SK-N-SH (cell line): ENCODE data around the gene RAE1. TPM values are rescaled to one million over a fixed set of nuclear protein-coding genes. Genes with fewer than 3 reads are reported as not detected.

Source experiments
- CTCF ChIA-PET: fragments of 300-600, 350-600 bp; formaldehyde crosslinking; extraction: SDS; loops from one replicate; lab custom pipeline; 2021; lab: Yijun Ruan, JAX
- POLR2A ChIA-PET: fragments of 350-600 bp; sonication (Branson Sonifier 250); formaldehyde crosslinking; extraction: SDS; loops from one replicate; lab custom pipeline; 2020; ENCODE audit warnings: antibody characterized with exemption, inconsistent platforms; lab: Yijun Ruan, JAX
- DNase-seq: peaks from one replicate; pipeline ENCODE4 v3.0.0; 2012
- H2AFZ ChIP-seq: fragments of 200-600 bp; sonication (generic); 2 replicates; pipeline ENCODE4 v1.8.1; 2016; ENCODE audit warnings: antibody characterized with exemption, mild to moderate bottlenecking, low read depth
- H3F3A ChIP-seq: fragments of 200-600 bp; sonication (generic); replicated peaks from 2 replicates; pipeline ENCODE3; 2016; ENCODE audit warnings: antibody characterized with exemption, mild to moderate bottlenecking; ENCODE audit not compliant: insufficient read depth
- H3K27ac ChIP-seq, 2 experiments: fragments of 200-500 bp in 1 of 2; fragments of 200-600 bp in 1 of 2; sonication (Bioruptor generic) in 1 of 2; sonication (generic), shearing (Covaris generic) in 1 of 2; 2 replicates each; pipeline versions ENCODE4 v1.5.1 to v1.6.1; 2014 to 2016; ENCODE audit warnings: low read depth in 2 of 2, inconsistent platforms in 1 of 2, low read length in 1 of 2, mild to moderate bottlenecking in 1 of 2, mixed read lengths in 1 of 2
- H3K27me3 ChIP-seq: fragments of 200-600 bp; sonication (generic), shearing (Covaris generic); 2 replicates; pipeline ENCODE4 v1.6.1; 2016; ENCODE audit warnings: mixed run types; ENCODE audit not compliant: insufficient read depth
- H3K36me3 ChIP-seq, 2 experiments: fragments of 200-500 bp in 1 of 2; fragments of 200-600 bp in 1 of 2; sonication (Bioruptor generic) in 1 of 2; sonication (generic) in 1 of 2; replicated peaks in 1 of 2; 2 replicates each; pipeline versions ENCODE3 to v1.5.1; 2014 to 2016; ENCODE audit warnings: low read length in 1 of 2, mild to moderate bottlenecking in 1 of 2; ENCODE audit not compliant: insufficient read depth in 2 of 2, control insufficient read depth in 1 of 2
- H3K4me1 ChIP-seq, 2 experiments: fragments of 200-500 bp in 1 of 2; fragments of 200-600 bp in 1 of 2; sonication (Bioruptor generic) in 1 of 2; sonication (generic), shearing (Covaris generic) in 1 of 2; 2 replicates each; pipeline versions ENCODE4 v1.5.1 to v1.6.1; 2014 to 2016; ENCODE audit warnings: low read depth in 1 of 2, low read length in 1 of 2, mixed run types in 1 of 2; ENCODE audit not compliant: insufficient read depth in 2 of 2, control insufficient read depth in 1 of 2
- H3K4me2 ChIP-seq: fragments of 200-600 bp; sonication (generic), shearing (Covaris generic); 2 replicates; pipeline ENCODE4 v1.6.1; 2017; ENCODE audit warnings: mixed run types
- H3K4me3 ChIP-seq, 2 experiments: fragments of 200-500 bp in 1 of 2; fragments of 200-600 bp in 1 of 2; sonication (Bioruptor generic) in 1 of 2; sonication (generic), shearing (Covaris generic) in 1 of 2; 2 replicates each; pipeline versions ENCODE4 v1.5.1 to v1.8.1; 2014 to 2016; ENCODE audit warnings: low read depth in 2 of 2, inconsistent platforms in 1 of 2, low read length in 1 of 2, mild to moderate bottlenecking in 1 of 2, mixed read lengths in 1 of 2, moderate library complexity in 1 of 2
- H3K79me2 ChIP-seq: fragments of 200-600 bp; sonication (generic); 2 replicates; pipeline ENCODE4 v1.8.1; 2017; ENCODE audit warnings: mild to moderate bottlenecking; ENCODE audit not compliant: insufficient read depth
- H3K9ac ChIP-seq: fragments of 200-600 bp; sonication (generic); 2 replicates; pipeline ENCODE4 v1.6.1; 2017; ENCODE audit warnings: mixed run types
- H3K9me2 ChIP-seq: fragments of 200-600 bp; sonication (generic); 2 replicates; pipeline ENCODE4 v1.6.1; 2017; ENCODE audit warnings: mixed run types
- H3K9me3 ChIP-seq: fragments of 200-600 bp; sonication (generic); 2 replicates; pipeline ENCODE4 v1.6.1; 2017; ENCODE audit warnings: mixed run types, mild to moderate bottlenecking, moderate library complexity
- H4K20me1 ChIP-seq: fragments of 200-600 bp; sonication (generic); 2 replicates; pipeline ENCODE4 v1.6.1; 2017; ENCODE audit warnings: mild to moderate bottlenecking, mixed run types; ENCODE audit not compliant: insufficient read depth
- CTCF ChIP-seq: fragments of 200-600 bp; sonication (generic); IDR thresholded peaks from 2 replicates; pipeline ENCODE4 v1.6.1; 2017; ENCODE audit warnings: antibody characterized with exemption, mild to moderate bottlenecking, moderate library complexity
- ELF1 ChIP-seq: IDR thresholded peaks from 2 replicates; pipeline ENCODE4 v1.4.0; 2012
- EP300 ChIP-seq, 2 experiments: IDR thresholded peaks; 2 replicates each; pipeline versions ENCODE4 v1.4.0 to v1.6.1; 2012; ENCODE audit warnings: borderline replicate concordance in 1 of 2, low read depth in 1 of 2, low read length in 1 of 2
- EZH2phosphoT487 ChIP-seq: fragments of 200-600 bp; sonication (generic); IDR thresholded peaks from 2 replicates; pipeline ENCODE4 v1.6.1; 2017; ENCODE audit warnings: low read depth, mixed run types, mild to moderate bottlenecking, antibody characterized with exemption, moderate library complexity, borderline replicate concordance
- FOSL2 ChIP-seq: IDR thresholded peaks from 2 replicates; pipeline ENCODE4 v1.4.0; 2012; ENCODE audit warnings: low read depth, mild to moderate bottlenecking, moderate library complexity, borderline replicate concordance
- FOXJ3 ChIP-seq: sonication (generic); formaldehyde crosslinking; IDR thresholded peaks from 2 replicates; pipeline ENCODE4 v1.5.1; 2020; ENCODE audit warnings: mild to moderate bottlenecking, missing genetic modification reagents
- GABPA ChIP-seq: IDR thresholded peaks from 2 replicates; pipeline ENCODE4 v1.4.0; 2012; ENCODE audit warnings: low read depth, mild to moderate bottlenecking
- GATA2 ChIP-seq: sonication (generic); formaldehyde crosslinking; IDR thresholded peaks from 2 replicates; pipeline ENCODE4 v1.5.0; 2020; ENCODE audit warnings: mild to moderate bottlenecking, missing genetic modification reagents
- MAX ChIP-seq: IDR thresholded peaks from 2 replicates; pipeline ENCODE4 v1.4.0; 2012; ENCODE audit warnings: low read depth
- MXI1 ChIP-seq: IDR thresholded peaks from 2 replicates; pipeline ENCODE4 v1.6.1; 2012; ENCODE audit warnings: mild to moderate bottlenecking, low read depth, low read length, improper control_type of control experiment
- NFIC ChIP-seq: IDR thresholded peaks from 2 replicates; pipeline ENCODE4 v1.4.0; 2012; ENCODE audit warnings: borderline replicate concordance
- NRF1 ChIP-seq: IDR thresholded peaks from 2 replicates; pipeline ENCODE4 v1.6.1; 2012; ENCODE audit warnings: low read depth, mild to moderate bottlenecking, low read length
- RAD21 ChIP-seq: IDR thresholded peaks from 2 replicates; pipeline ENCODE4 v1.6.1; 2012; ENCODE audit warnings: mild to moderate bottlenecking, low read length
- RCOR1 ChIP-seq: fragments of 150-350 bp; IDR thresholded peaks from 2 replicates; pipeline ENCODE4 v1.6.1; 2017; ENCODE audit warnings: antibody characterized with exemption, low read length
- RXRA ChIP-seq: IDR thresholded peaks from 2 replicates; pipeline ENCODE4 v1.4.0; 2012; ENCODE audit warnings: low read depth, mild to moderate bottlenecking, borderline replicate concordance
- SIN3A ChIP-seq: IDR thresholded peaks from 2 replicates; pipeline ENCODE4 v1.6.1; 2012; ENCODE audit warnings: low read depth, mild to moderate bottlenecking, low read length, moderate library complexity, borderline replicate concordance
- SMC3 ChIP-seq: IDR thresholded peaks from 2 replicates; pipeline ENCODE4 v1.6.1; 2012; ENCODE audit warnings: low read depth, low read length, improper control_type of control experiment
- TAF1 ChIP-seq: IDR thresholded peaks from 2 replicates; pipeline ENCODE4 v1.6.1; 2012; ENCODE audit warnings: low read depth, mild to moderate bottlenecking, low read length, moderate library complexity, borderline replicate concordance
- TCF12 ChIP-seq: IDR thresholded peaks from 2 replicates; pipeline ENCODE4 v1.4.0; 2012
- TEAD4 ChIP-seq: IDR thresholded peaks from 2 replicates; pipeline ENCODE4 v1.4.0; 2012; ENCODE audit warnings: mild to moderate bottlenecking, borderline replicate concordance; ENCODE audit not compliant: insufficient read depth
- USF1 ChIP-seq: IDR thresholded peaks from 2 replicates; pipeline ENCODE4 v1.4.0; 2012; ENCODE audit warnings: low read depth, borderline replicate concordance
- USF2 ChIP-seq: fragments of 150-350 bp; IDR thresholded peaks from 2 replicates; pipeline ENCODE4 v1.6.1; 2017; ENCODE audit warnings: antibody characterized with exemption, low read length, low read depth, borderline replicate concordance
- YY1 ChIP-seq: IDR thresholded peaks from 2 replicates; pipeline ENCODE4 v1.4.0; 2012; ENCODE audit warnings: low read depth, mild to moderate bottlenecking
- WGBS: methylation state at CpG from one replicate; pipeline ENCODE4 v1.1.6; 2017; ENCODE audit warnings: low lambda C conversion rate; 5-methylcytosine and 5-hydroxymethylcytosine counted together
- polyA plus RNA-seq, 3 experiments: library from polyadenylated mRNA; depleted of rRNA; stranded (reverse); fragments of >200 nt; gene quantifications; 2 replicates each; pipeline ENCODE4 v1.2.3, GENCODE V29; 2012
- TF ChIP-seq, protein P1 (sequence below): IDR thresholded peaks from 2 replicates; pipeline ENCODE4 v1.4.0; 2012; ENCODE audit warnings: low read depth, borderline replicate concordance

RAE1 gene
- polyA plus RNA-seq, 1 of the 3 experiments (the other 2 are of a cell fraction) = 82.4 TPM

- Histone ChIP-seq H2AFZ (no peak overlapping the region), H3K4me3 (peak overlapping the region in 1 of 2 experiments; percentile 20; a peak in 1 of 4 replicates), H3K27ac (no peak overlapping the region), H3K9me3 (no peaks in the 10 kb centered on the region), H4K20me1 (no peaks in the 10 kb centered on the region), H3K4me1 (no peaks in the 10 kb centered on the region), H3F3A (no peaks in the 10 kb centered on the region), H3K9me2 (no peaks in the 10 kb centered on the region), H3K9ac (no peak overlapping the region), H3K79me2 (no peaks in the 10 kb centered on the region), H3K27me3 (no peaks in the 10 kb centered on the region), H3K36me3 (peaks cover 0 to 40% of the 10 kb centered on the region in 2 experiments), H3K4me2 (no peak overlapping the region)
- peak; percentile 84 for DNase-seq
- CTCF ChIA-PET = interaction anchor here (0.6 to 7.0 kb wide), 40 partner anchors 8 to 924 kb away, joined by 3 to 68 read pairs (median 4); partner anchors contain the start of gene RBM38
- WGBS = 33% methylated on average over 20 of the region's 20 CpGs
- POLR2A ChIA-PET = no interaction called here
- TF ChIP-seq, protein P1, sequence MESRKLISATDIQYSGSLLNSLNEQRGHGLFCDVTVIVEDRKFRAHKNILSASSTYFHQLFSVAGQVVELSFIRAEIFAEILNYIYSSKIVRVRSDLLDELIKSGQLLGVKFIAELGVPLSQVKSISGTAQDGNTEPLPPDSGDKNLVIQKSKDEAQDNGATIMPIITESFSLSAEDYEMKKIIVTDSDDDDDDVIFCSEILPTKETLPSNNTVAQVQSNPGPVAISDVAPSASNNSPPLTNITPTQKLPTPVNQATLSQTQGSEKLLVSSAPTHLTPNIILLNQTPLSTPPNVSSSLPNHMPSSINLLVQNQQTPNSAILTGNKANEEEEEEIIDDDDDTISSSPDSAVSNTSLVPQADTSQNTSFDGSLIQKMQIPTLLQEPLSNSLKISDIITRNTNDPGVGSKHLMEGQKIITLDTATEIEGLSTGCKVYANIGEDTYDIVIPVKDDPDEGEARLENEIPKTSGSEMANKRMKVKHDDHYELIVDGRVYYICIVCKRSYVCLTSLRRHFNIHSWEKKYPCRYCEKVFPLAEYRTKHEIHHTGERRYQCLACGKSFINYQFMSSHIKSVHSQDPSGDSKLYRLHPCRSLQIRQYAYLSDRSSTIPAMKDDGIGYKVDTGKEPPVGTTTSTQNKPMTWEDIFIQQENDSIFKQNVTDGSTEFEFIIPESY = no peak
- TF ChIP-seq SMC3 (peak; percentile 97), RCOR1 (no peak), NRF1 (no peak), SIN3A (no peak), FOSL2 (no peak), EP300 (IDR thresholded peaks at IDR 0.05; ENCODE audit: borderline replicate concordance in 1 of 2, low read depth in 1 of 2, low read length in 1 of 2) (no peak), MXI1 (no peak), ELF1 (no peak), USF2 (no peak), TEAD4 (no peak), RXRA (no peak), EZH2phosphoT487 (no peak), TAF1 (no peak), GABPA (no peak), TCF12 (no peak), NFIC (no peak), USF1 (no peak), CTCF (peak; percentile 94), GATA2 (CRISPR knock-in tag) (no peak), MAX (peak; percentile 48; the same call in 1 of the 2 replicates), YY1 (no peak), FOXJ3 (CRISPR knock-in tag) (no peak), RAD21 (peak; percentile 87)
These were observed 30.8 kb downstream of the RAE1 start for GRCh38 chr20:57381596-57382503.
